Left ventricle myocardium superior (tissue), 1 donor: Measurements from ENCODE around the gene ATG7. TPM values are rescaled to one million over a fixed set of nuclear protein-coding genes. Genes with fewer than 3 reads are reported as not detected.
A peak's percentile ranks its signal among the peaks of the same experiment; 100 is the strongest.

Experiments used
- ATAC-seq: fragments of 200-7000 bp; cut with Tn5 transposase; one replicate; pipeline ENCODE4 v1.9.1; 2020; ENCODE audit warnings: mild to moderate bottlenecking, moderate library complexity
- DNase-seq: peaks from one replicate; pipeline ENCODE4 v3.0.0-alpha.2; 2020
- intact Hi-C: fragments of 100-400 bp; cut with micrococcal nuclease; formaldehyde crosslinking; loops from one replicate; pipeline ENCODE4 v1.11.0; 2022
- total RNA-seq: library from RNA; stranded (reverse); fragmentation: NEBNext Ultra II Directional; extraction: Animal tissue kit (Norgen Biotek cat#: 25700); gene quantifications from one replicate; pipeline ENCODE4 v1.2.1, GENCODE V29; 2021
- donor health status: DM: no; HTN: yes; CAD: no; lungs with severe emphysema.

ATG7 gene
- total RNA-seq, 1 donor from 2014 or later: 15.9 TPM

DNA sequence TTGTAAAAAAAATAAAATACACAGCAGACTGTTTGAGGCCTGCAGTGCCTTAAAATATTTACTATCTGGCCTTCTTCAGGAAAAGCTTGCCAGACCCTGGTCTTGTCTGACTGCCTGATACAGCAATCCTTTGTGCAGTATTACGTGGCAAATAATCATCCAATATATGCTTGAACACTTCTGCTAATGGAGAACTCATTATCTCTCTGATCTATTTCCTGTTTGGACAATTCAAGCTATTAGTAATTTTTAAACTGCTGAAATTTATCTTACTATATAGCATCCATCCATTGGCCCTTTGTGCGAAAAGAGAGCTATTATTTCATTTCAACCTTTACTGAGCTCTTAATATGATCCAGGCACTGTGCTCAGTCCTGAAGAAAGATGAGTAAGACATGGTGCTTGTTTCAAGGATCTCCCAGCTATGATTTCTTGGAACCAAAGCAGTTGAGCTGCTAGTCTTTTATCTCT, 15.9 kb downstream of the ATG7 start:
- no peak for DNase-seq
- intact Hi-C loops: no loop called here
- no peak for ATAC-seq

DNA sequence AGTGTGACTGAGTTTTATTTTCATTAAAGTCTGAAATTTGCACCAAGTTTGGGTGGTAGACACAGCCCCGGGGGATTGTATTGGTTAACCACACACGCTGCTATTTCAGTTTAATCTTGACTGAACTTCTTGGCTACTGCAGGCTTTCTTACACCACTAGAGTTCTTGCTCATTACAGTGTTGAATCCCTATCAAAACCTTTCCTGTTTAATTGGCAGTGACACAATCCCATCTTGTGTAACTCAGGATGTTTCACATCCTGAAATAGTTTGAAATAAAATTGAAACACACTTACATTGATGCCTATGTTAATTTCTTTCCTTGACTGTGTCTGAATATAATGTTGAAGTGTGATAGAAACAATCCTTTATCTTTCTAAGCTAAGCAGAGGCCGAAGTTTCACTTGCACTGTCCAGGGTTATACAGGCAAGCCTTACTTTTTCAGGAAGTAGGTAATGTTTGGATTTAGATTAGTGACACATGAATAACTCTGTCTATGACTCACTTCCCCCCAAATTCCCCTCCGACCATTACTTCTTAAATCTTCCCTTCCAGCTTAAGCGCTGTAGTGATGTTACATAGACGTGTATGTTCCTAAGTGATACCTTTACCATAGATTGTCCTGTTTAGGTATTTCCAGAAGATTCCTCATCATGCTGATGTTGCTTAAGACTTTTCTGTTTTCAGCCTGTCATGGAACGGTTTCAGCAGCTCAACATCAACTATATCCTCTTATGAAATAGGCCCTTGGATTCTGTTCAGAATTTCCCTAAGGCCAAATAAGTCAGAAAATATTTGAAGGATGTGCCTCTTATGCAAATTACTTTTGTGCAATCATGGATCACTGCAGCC, 16.8 kb downstream of the ATG7 start:
- peak; percentile 86 for ATAC-seq
- no peak for DNase-seq
- intact Hi-C loops: no loop called here

DNA sequence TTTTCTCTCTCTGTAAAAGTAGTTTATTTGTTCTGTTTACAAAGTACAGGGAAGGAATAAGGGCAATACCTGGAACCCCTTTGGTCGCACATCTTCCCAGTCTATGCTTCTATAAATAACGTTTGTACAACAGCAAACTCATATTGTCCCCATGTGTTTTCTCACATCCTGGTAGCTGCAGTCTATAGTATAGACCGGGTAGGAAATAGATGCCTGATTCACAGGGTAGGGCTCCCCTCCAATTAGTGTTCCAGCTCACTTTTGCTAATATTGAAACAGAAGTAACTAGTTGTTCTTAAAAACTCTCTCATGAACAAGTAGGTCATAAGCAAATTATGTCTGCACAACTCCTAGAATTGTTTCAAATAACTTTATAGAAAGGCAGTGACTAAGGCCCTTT, 17.7 kb downstream of the ATG7 start:
- DNase-seq: no peak
- intact Hi-C loops: no loop called here
- ATAC-seq: no peak

DNA sequence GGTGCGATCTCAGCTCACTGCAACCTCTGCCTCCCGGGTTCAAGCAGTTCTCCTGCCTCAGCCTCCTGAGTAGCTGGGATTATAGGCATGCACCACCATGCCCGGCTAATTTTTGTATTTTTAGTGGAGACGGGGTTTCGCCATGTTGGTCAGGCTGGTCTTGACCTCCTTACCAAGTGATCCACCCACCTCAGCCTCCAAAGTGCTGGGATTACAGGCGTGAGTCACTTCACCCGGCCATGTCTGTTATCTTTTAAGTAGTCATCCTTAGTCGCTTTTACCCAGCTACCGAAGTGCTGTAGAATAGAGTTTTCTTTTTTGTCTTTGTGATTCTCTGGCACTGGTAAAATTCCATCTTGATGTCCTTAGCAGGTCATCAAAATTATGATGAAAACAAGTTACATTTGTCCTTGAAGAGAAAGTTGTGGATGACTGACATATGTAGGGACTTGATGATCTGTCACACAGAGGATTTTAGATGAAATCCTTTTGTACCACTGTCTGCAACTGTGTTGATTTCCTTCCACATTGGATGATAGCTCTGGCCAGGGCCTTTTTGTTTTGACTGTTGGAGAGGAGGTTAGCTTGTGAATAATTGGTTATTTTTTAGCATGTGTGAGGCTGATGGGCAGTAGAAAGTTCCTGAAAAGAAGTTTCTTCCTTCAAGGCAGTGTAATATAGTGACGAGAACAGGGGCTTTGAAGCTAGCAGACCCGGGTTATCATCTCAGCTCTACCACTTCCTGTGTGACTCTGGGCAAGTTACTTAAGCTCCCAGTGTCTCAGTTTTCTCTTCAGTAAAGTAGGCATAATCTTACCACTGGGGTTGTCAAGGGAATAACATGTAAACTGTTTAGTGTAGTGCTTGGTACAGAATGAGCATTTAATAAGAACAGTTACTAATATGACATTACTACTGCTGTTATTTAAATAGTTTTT, 18.8 kb downstream of the ATG7 start:
- DNase-seq: no peak
- ATAC-seq: no peak
- intact Hi-C loops: no loop called here

DNA sequence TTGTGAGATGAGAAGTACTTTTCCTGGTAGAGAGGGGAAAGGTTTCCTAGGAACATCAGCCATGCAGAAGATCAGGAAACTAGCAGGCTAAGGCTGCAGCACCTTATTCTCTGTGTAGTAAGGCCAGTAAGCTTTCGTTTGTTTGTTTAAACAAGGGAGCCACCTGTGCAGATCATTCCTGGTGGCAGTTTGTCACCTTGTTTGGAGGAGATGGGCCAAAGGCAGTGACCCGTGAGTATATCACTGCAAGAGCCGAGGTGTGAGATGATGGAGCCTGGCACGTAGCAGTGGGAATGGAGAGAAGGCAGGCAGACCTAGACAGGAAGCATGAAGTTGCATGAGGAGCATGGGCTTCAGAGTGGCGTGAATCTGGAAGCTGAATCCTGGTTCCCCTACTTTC, 19.6 kb downstream of the ATG7 start:
- ATAC-seq: peak; percentile 62

DNA sequence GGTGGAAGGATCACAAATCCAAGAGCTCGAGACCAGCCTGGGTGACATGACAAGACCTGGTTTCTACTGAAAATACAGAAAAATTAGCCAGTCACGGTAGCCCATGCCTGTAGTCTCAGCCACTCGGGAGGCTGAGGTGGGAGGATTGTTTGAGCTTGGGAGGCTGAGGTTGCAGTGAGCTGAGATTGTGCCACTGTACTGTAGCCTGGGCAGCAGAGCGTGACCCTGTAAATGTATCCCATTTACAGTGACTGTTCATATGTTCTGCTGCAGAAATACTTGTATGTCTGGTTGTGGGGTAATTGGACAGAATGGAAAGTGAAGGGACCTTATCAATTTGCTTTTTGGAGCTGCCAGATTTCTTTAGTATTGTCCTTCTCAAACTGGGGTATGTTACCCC, 24.9 kb downstream of the ATG7 start:
- DNase-seq (no peak), ATAC-seq (no peak)
- intact Hi-C loops: no loop called here

More for the DNA sequence above, 19.6 kb downstream of the ATG7 start:
- intact Hi-C loops: no loop called here
- DNase-seq: peak; percentile 47

DNA sequence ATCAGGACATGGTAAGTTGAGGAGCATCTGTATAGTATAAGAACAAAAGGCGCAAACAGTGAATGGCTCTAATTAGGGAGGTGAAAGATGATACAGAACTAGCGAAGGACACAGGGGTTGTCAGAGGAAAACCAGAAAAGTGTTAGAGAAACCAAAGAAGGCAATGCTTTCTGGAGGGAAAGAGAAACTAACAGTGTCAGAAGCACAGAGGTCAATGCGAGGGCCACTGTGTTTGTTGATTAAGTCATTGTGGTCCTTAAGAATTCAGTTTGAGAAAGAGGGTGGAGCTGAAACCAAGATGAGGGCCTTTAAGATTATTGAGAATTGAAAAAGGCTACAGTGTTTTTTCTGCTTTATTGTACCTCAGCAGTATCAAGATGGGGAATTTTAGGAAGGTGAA, 28.8 kb downstream of the ATG7 start:
- no peak for DNase-seq
- no peak for ATAC-seq
- intact Hi-C loops: no loop called here

DNA sequence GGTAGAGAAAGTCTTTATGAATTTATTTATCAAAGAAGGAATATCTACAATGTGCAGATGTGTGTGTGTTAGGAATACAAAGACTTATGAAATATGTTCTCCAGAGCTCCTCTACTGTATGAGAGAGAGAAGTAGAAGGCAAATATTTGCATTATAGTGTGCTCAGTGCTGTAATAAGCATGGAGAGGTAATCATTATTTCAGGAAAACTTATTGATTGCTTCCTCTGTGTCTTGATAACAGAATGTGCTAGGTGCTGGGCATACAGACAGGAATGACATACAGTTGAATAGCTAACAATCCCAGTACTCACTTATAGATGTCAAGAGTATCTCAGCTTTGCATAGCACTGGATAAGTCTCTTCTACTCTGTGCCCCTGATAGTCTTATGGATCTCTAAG, 30.2 kb downstream of the ATG7 start:
- intact Hi-C loops: no loop called here
- ATAC-seq (no peak), DNase-seq (no peak)

DNA sequence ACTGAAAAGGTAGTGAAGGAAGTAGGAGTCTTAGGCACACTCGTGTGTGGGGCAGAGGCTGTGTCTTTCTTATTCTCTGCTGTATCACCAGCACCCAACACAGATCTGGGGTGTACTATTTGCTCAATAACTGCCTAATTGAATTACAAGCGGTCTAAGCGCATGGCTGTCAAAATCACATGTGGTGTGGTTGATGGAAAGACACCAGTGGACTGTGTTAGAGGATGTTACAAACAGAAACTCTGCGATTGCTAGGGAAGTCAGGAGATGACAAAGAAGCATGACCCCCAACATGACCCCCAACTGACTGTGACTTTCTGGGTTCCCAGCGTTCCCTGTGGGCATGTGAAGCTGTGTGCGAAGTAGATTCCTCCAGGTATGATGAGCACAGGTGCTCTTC, 32.0 kb downstream of the ATG7 start:
- intact Hi-C loops: no loop called here
- ATAC-seq (no peak), DNase-seq (no peak)

DNA sequence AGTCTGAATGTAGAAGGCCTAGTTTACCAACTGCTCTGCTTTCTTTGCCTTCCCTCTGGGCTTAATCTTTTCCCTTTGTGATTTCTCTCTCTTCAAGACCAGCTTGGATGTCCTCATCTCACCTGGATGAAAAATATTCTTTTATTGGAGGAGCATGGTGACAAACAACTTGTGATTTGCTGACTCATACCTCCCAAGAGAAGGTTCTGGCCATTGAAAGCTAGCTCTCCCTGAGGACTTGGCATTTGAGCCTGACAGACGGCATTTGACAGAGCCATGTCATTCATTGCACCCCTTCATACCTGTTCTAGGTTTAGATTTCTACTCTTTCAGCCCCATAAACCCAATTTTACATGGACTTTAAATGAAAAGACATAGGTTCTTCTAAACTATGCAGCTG, 33.3 kb downstream of the ATG7 start:
- ATAC-seq (peak; percentile 21), DNase-seq (no peak)
- intact Hi-C loops: no loop called here

DNA sequence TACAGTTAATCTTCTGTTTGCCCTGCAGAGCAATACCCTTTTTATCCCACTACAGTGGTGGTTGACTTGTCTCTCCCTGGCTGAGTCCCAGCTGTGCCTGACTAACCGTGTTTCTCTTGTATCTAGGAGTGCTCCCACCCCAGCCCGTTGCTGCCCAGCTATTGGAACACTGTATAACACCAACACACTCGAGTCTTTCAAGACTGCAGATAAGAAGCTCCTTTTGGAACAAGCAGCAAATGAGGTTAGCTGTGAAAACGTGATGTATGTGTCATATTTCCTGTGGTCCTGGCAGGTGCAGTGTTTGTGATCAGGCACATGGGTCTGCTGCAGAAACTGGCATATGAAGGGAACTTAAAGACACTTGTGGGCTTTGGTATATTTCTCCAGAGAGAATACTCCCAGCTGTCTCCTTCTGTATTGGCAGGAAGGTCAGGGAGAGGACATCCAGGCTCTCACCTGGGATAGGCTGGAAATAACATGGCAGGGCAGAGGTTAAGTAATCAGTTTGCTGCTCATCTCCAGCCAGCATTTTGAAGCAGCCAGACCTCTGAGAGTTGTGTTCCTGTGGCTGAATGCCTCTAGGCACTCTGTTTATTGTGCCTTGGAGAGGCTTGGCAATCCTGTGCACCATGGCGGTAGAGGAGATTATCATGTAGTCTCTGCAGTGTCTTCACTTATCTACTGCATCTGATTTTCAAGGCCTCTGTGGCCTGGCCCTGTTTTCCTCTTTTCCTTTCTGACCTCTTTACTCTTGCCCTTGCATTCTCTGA, 34.8 kb downstream of the ATG7 start:
- ATAC-seq: peak; percentile 73
- intact Hi-C loops: no loop called here
- peak; percentile 37 for DNase-seq

DNA sequence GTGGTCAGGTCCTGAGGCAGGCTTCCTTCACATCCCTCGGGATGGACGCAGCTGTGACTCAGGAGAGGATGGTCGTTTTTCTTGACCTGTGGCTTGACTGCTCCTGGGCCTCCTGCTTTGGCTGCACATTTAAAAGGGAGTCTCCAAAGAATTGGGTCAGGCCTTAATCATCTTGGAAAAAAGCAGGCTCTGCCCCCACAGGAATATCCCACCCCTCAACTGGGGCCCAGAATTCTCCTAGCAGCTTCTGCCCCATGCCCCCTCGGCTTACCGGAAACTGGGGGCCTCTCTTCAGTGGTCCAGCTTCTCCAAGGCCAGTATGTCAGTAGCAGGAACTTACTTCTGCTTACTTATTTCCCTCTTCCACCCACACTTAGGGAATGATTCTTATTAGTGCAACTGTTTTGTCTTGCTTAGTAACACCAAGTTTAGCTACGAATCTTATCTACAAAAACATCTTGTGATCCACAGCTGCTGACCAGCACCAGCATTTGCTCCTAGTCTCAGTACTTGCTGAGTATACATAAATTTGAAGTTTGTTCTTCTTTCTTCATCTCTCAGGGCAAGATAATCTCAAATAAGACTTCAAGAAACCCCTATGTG, 35.7 kb downstream of the ATG7 start:
- intact Hi-C loops: no loop called here
- no peak for DNase-seq
- peak; percentile 46 for ATAC-seq

DNA sequence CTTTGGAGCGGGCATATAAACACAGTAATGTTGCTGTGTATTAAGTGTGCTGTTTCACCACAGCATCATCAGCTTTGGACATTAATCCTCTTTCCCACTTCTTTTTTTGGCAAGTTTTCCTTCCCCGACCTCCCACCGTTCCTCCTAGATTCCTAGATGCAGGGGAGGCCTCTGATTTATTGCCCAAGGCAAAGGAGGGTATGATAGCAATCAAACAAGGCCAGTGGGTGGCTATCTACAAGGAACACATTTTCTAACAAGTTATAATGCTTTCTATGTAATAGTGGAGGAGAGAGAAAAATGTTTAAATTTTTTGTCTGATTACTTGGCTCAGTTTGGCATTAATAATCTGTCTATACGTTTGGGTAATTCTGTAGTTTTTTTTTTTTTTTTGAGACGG, 38.1 kb downstream of the ATG7 start:
- ATAC-seq: no peak
- intact Hi-C loops: no loop called here

DNA sequence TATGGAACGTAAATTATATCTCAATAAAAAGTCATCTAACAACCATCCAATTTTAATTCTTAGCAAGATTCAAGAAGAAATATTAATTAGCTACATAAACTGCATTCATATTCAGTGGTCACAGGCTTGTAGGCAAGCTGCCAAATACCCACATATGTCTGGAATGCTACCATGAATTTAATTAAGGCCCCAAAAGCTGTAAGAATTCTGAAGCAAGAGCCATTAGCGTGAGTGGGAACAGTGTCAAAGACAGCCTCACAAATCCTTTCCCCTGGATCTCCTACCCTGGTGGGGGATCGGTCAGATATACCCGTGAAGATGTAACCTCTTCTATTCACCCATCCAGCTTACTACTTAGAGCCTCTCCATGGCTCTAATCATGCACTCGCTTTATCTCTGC, 40.0 kb downstream of the ATG7 start:
- no peak for DNase-seq
- no peak for ATAC-seq

More for the DNA sequence above, 38.1 kb downstream of the ATG7 start:
- DNase-seq: no peak

DNA sequence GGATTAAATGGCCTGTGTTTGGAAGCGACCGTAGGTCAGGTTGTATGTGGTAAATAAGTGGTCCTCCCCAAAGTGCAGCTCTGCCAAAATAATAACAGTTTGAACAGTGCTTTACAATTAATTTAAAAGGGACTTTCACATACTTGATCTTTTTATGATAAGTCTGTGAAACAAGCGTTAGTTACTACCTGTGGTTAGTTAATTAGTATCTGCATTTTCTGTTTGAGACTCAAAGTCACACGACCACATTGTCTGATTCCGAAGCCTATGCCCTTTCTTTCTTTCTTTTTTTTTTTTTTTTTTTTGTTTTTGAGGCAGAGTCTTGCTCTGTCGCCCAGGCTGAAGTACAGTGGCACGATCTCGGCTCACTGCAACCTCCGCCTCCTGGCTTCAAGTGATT, 45.1 kb downstream of the ATG7 start:
- intact Hi-C loops: no loop called here
- ATAC-seq: no peak
- no peak for DNase-seq

More for the DNA sequence above, 40.0 kb downstream of the ATG7 start:
- intact Hi-C loops: no loop called here

DNA sequence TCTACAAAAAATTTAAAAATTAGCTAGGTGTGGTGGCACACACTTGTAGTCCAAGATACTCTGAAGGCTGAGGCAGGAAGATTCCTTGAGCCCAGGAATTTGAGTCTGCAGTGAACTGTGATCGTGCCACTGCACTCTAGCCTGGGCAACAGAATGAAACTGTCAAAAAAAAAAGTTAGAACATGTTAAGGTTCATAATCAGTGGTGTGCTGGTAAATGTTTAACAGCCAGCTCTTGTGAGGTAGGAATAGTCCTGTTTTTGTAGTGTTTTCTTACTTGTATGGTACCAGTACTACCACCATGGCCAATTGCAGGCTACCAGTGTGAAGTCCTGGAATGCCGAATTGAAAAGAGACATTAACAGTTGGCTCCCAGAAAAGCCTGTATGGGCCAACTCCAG, 50.7 kb downstream of the ATG7 start:
- DNase-seq (no peak), ATAC-seq (no peak)
- intact Hi-C loops: no loop called here

DNA sequence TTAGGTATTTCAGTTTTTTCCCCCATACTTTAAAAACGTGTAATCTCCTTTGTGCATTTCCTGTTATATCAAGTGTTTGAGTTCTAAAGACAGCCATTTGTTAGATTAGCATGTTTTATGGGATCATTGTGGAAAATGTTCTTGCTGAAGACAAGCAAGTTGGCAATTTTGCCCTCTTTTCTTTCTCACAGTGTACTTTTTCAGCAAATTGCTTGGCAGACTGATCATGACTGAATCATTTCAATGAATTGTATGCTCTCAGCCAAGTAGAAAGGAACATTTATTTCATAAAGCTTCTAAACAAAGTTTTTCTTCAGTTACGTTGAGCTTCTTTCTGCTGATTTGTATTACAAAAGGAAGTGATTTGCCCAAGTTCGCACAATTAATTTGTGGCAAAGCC, 51.6 kb downstream of the ATG7 start:
- DNase-seq (no peak), ATAC-seq (no peak)
- intact Hi-C loops: no loop called here

DNA sequence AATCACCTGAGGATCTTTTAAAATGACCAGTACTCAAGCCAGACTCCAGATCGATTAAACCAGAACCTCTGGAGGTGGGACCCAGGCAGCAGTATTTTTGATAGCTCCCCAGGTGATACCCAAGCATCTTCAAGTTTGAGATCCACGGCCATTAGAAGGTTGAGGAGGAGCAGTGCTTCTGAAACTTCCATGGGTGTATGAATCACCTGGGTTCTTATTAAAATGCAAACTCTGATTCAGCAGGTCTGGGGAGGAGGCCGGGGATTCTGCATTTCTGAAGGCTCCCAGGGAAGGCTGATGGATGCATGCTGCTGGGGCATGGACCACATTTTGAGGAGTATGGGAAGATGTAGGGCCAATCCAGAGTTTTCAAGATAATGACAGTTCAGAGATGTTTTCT, 55.4 kb downstream of the ATG7 start:
- intact Hi-C loops: no loop called here
- ATAC-seq: no peak
- DNase-seq: no peak
